Measurements from ENCODE around the gene ELF5. TPM values are rescaled to one million over a fixed set of nuclear protein-coding genes. Genes with fewer than 3 reads are reported as not detected.

ELF5 gene
- polyA plus RNA-seq, 1 experiment, result not detected

DNA sequence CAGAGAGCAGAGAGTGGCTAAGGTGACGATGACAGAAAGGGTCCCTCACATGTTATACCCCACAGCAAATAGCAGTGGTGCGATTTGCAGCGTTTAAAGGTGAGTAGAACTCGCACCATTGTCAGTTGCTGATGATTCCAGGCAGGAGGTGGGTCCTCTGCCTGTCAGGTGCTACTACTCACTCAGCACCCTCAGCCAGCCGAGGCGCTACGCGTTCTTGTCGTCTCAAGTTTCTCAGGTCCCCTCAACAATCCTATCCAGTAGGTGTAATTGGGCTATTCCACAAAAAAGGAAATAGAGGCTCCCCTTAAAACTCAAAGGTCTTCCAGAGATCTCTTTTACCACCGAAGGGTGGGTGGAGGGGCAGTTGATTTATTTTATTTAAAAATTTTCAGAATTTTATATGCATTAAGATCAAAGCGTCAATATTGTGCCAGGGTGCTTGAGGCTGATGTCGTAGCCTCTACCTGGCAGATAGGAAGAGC, 18.3 kb downstream of the ELF5 start:
- Histone ChIP-seq H3K4me3 (ENCODE audit: low read depth, low read length) (no peak overlapping the region), H3K36me3 (ENCODE audit: control insufficient read depth, insufficient read depth, low read length) (no peaks in the 10 kb centered on the region), H3K27me3 (ENCODE audit: control insufficient read depth, insufficient read depth, low read length) (peaks cover 1% of the 10 kb centered on the region; the same call in 1 of the 2 replicates)
- ChIA-PET CTCF (interaction anchor here (0.7 to 3.6 kb wide), 2 partner anchors 27 to 321 kb away, joined by 3 to 18 read pairs; no protein-coding TSS in a partner anchor), POLR2A (no interaction called here)
- TF ChIP-seq, protein P1, sequence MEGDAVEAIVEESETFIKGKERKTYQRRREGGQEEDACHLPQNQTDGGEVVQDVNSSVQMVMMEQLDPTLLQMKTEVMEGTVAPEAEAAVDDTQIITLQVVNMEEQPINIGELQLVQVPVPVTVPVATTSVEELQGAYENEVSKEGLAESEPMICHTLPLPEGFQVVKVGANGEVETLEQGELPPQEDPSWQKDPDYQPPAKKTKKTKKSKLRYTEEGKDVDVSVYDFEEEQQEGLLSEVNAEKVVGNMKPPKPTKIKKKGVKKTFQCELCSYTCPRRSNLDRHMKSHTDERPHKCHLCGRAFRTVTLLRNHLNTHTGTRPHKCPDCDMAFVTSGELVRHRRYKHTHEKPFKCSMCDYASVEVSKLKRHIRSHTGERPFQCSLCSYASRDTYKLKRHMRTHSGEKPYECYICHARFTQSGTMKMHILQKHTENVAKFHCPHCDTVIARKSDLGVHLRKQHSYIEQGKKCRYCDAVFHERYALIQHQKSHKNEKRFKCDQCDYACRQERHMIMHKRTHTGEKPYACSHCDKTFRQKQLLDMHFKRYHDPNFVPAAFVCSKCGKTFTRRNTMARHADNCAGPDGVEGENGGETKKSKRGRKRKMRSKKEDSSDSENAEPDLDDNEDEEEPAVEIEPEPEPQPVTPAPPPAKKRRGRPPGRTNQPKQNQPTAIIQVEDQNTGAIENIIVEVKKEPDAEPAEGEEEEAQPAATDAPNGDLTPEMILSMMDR (IDR thresholded peaks at IDR 0.05; ENCODE audit: insufficient read depth, low read depth, low read length), result no peak
- DNase-seq (ENCODE audit: low read depth), result no peak

DNA sequence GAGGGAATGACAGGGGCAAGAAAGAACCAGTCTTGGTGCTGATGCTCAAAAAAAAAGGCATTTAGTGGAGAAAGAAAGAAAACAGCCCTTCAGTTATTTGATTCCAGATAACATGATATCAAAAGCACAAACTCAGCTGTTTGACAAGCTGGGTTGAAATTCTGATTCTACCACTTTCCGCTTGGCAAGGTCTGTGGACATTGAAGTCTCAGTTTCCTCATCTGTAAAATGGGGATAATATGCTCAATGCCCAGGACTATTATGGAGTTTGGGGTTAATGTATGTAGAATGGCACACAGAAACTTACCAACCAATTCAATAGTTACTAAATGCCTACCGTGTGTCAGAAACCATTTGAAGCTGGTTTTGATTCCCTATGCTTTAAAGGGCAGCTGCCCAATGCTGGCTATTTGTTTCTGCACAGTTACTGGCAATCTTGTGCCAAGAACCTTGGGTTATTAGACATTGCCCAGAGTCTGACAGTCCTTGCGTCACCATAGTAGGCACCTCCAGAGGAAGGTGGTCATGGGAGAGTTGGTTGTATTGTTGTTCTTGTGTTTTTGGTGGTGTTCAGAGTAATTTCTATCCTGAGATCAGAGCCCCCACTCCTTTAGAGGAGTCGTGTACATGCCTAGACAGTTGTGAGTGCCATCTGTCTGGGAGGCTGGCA, 19.5 kb downstream of the ELF5 start:
- ChIA-PET POLR2A (no interaction called here), CTCF (interaction anchor here (0.6 to 3.6 kb wide), 12 partner anchors 8 to 415 kb away, joined by 3 to 36 read pairs (median 4); no protein-coding TSS in a partner anchor)
- peaks cover 2% of the 10 kb centered on the region for H3K27me3 ChIP-seq (ENCODE audit: control insufficient read depth, insufficient read depth, low read length)
- H3K4me3 ChIP-seq (ENCODE audit: low read depth, low read length), result no peak overlapping the region
- DNase-seq (ENCODE audit: low read depth), result no peak
- TF ChIP-seq, protein P1 (IDR thresholded peaks at IDR 0.05; ENCODE audit: insufficient read depth, low read depth, low read length), result no peak
- no peaks in the 10 kb centered on the region for H3K36me3 ChIP-seq (ENCODE audit: control insufficient read depth, insufficient read depth, low read length)

DNA sequence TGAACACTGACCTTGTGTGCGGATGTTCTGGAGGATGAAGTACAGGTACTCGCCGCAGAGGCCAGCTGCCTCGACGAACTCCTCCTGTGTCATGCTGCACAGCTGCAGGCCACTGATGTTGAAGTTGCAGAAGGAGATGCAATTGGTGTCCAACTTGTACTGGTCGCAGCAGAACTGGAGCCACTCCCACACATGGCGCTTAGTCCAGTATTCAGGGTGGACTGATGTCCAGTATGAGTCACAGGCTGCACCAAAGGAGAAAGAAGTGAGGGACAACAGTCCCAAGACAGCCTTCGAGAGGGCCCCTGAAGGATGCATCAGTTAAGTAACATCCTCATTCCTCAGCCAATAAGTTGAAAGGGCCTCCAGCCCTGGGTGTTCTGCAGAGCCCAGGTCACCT, 20.1 kb downstream of the ELF5 start:
- TF ChIP-seq, protein P1 (IDR thresholded peaks at IDR 0.05; ENCODE audit: insufficient read depth, low read depth, low read length), result no peak
- Histone ChIP-seq H3K36me3 (ENCODE audit: control insufficient read depth, insufficient read depth, low read length) (no peaks in the 10 kb centered on the region), H3K4me3 (ENCODE audit: low read depth, low read length) (no peak overlapping the region), H3K27me3 (ENCODE audit: control insufficient read depth, insufficient read depth, low read length) (peaks cover 5% of the 10 kb centered on the region)
- no peak for DNase-seq (ENCODE audit: low read depth)
- ChIA-PET CTCF (interaction anchor here (0.6 to 3.6 kb wide), 19 partner anchors 9 to 753 kb away, joined by 3 to 36 read pairs (median 4); no protein-coding TSS in a partner anchor), POLR2A (no interaction called here)

DNA sequence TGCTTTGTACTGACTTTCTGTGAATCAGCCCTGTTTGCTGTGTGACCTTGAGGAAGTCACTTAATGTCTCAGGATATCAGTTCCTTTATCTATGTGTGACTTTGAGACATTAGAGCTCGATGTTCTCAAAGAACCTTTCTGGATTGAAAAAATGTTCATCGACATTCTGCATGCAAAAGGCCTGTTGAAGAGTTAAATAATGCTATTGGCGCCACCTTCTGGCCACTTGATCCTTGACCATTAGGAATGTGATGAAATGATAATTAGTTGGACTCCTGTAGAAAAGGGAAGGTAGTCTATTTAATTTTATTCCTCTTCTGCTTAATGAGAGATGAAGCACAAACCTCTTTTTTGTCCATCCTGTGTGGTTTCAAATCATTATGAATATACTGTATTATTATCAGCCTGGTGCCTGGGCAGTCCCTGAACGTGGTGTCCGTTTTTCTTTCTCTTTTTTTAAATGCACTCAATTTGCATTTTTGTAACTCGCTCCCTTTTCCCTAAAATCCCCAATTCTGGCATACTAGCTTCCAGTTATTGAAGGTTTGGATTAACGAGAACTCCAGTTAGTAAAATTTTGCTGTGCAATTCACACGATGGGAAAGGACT, 20.7 kb downstream of the ELF5 start:
- Histone ChIP-seq H3K4me3 (ENCODE audit: low read depth, low read length) (no peak overlapping the region), H3K27me3 (ENCODE audit: control insufficient read depth, insufficient read depth, low read length) (peaks cover 5% of the 10 kb centered on the region), H3K36me3 (ENCODE audit: control insufficient read depth, insufficient read depth, low read length) (no peaks in the 10 kb centered on the region)
- ChIA-PET POLR2A (no interaction called here), CTCF (interaction anchor here (0.6 to 3.6 kb wide), 35 partner anchors 8 to 754 kb away, joined by 3 to 36 read pairs (median 4); partner anchors contain the start of gene ABTB2)
- DNase-seq (ENCODE audit: low read depth), result no peak
- TF ChIP-seq, protein P1 (IDR thresholded peaks at IDR 0.05; ENCODE audit: insufficient read depth, low read depth, low read length), result peak; percentile 70

DNA sequence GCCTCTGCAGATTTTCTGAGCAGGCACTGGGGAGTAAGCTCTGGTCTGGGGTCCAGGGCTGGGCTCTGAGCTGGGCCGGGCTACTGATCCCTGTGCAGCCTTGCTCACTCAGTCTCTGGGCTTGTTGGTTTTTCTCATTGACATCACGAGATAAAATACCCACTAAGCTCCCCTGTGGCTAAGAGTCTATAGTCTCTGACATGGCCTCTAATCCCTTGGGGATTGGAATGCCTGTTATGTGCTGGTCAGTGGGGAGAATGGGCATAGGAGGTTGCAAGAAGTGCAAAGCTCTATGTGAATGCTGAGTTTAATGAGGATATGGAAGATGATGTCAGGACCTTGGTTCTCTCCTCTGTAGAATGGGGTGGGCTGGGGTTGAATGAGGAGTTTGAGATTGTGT, 23.3 kb downstream of the ELF5 start:
- ChIA-PET CTCF (interaction anchor here (0.9 to 1.4 kb wide), 7 partner anchors 8 to 493 kb away, joined by 3 to 6 read pairs (median 4); no protein-coding TSS in a partner anchor), POLR2A (no interaction called here)
- DNase-seq (ENCODE audit: low read depth), result no peak
- TF ChIP-seq, protein P1 (IDR thresholded peaks at IDR 0.05; ENCODE audit: insufficient read depth, low read depth, low read length), result no peak
- Histone ChIP-seq H3K27me3 (ENCODE audit: control insufficient read depth, insufficient read depth, low read length) (peaks cover 7% of the 10 kb centered on the region), H3K36me3 (ENCODE audit: control insufficient read depth, insufficient read depth, low read length) (no peaks in the 10 kb centered on the region), H3K4me3 (ENCODE audit: low read depth, low read length) (no peak overlapping the region)

All from BJ (cell line).